Vagina (tissue), 2 donors: ENCODE results near the gene EYS. TPM values are rescaled to one million over a fixed set of nuclear protein-coding genes. Genes with fewer than 3 reads are reported as not detected.

Experiments
- DNase-seq, 2 donors: peaks; one replicate each; pipeline ENCODE4 v3.0.0-alpha.2; 2017; ENCODE audit errors: extremely low spot score in 2 of 2
- H3K27ac ChIP-seq: fragments of 200-600 bp; sonication (generic); one replicate; pipeline ENCODE4 v1.5.1; 2019
- H3K27me3 ChIP-seq: fragments of 200-600 bp; sonication (generic); one replicate; pipeline ENCODE4 v1.5.1; 2019
- H3K36me3 ChIP-seq, 2 donors: fragments of 200-600 bp; sonication (generic); one replicate each; pipeline ENCODE4 v1.5.1; 2017 to 2019
- H3K4me1 ChIP-seq: fragments of 200-600 bp; sonication (generic); one replicate; pipeline ENCODE4 v1.5.1; 2019
- H3K4me3 ChIP-seq, 2 donors: fragments of 200-600 bp; sonication (generic); 1 replicate in 1 of 2; 2 replicates in 1 of 2; pipeline ENCODE4 v1.5.1; 2016 to 2019
- H3K9me3 ChIP-seq: fragments of 200-600 bp; sonication (generic); one replicate; pipeline ENCODE4 v1.5.1; 2019
- POLR2A ChIP-seq, 2 donors: fragments of 450-650 bp; IDR thresholded peaks; one replicate each; pipeline ENCODE4 v1.6.1; 2017; ENCODE audit warnings: antibody characterized with exemption in 2 of 2, mild to moderate bottlenecking in 2 of 2, moderate library complexity in 2 of 2
- POLR2AphosphoS5 ChIP-seq, 2 donors: sonication (generic); formaldehyde crosslinking; IDR thresholded peaks; one replicate each; pipeline ENCODE4 v1.9.0; 2017; ENCODE audit warnings: antibody characterized with exemption in 2 of 2, mild to moderate bottlenecking in 2 of 2, low read depth in 1 of 2; ENCODE audit not compliant: insufficient read depth in 1 of 2
- intact Hi-C: fragments of 100-400 bp; cut with DNase I; formaldehyde crosslinking; loops from one replicate; pipeline ENCODE4 v1.15.1; 2023
- total RNA-seq: library from RNA; depleted of rRNA; stranded (reverse); fragments of >200 nt; gene quantifications from one replicate; pipeline ENCODE4 v1.2.3, GENCODE V29; 2016
- TF ChIP-seq, protein P1 (sequence below), 3 experiments: fragments of 450-650 bp in 2 of 3; fragments of 200-600 bp in 1 of 3; sonication (generic) in 1 of 3; IDR thresholded peaks; one replicate each; pipeline ENCODE4 v1.5.1; 2017 to 2019; ENCODE audit warnings: antibody characterized with exemption in 3 of 3, mild to moderate bottlenecking in 2 of 3, moderate library complexity in 2 of 3

EYS gene
- total RNA-seq, 1 donor from 2014 or later, result not detected

DNA sequence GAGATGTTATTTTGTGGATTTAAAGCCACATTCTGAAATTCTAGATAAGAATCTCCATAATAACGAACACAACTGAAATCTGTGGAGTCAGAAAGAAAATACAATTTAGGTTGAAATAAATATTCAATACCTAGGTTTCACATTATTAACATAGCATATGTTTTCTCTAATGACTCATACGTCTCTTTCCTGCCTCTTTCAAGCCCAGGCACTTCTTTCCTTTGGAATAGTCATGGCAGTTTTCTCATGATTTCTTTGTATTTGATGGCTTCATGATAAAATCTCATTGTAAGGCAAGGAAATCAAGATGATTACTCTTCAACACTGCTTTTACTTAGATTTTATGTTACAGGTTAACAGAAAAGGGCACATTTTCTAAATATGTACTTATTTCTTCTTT lies 1267.8 kb downstream of the EYS start:
- Histone ChIP-seq H3K36me3 (no peaks in the 10 kb centered on the region), H3K4me1 (no peaks in the 10 kb centered on the region), H3K27me3 (no peaks in the 10 kb centered on the region), H3K9me3 (no peaks in the 10 kb centered on the region), H3K27ac (no peak overlapping the region), H3K4me3 (no peak overlapping the region)
- intact Hi-C loops, result no loop called here
- TF ChIP-seq, protein P1, sequence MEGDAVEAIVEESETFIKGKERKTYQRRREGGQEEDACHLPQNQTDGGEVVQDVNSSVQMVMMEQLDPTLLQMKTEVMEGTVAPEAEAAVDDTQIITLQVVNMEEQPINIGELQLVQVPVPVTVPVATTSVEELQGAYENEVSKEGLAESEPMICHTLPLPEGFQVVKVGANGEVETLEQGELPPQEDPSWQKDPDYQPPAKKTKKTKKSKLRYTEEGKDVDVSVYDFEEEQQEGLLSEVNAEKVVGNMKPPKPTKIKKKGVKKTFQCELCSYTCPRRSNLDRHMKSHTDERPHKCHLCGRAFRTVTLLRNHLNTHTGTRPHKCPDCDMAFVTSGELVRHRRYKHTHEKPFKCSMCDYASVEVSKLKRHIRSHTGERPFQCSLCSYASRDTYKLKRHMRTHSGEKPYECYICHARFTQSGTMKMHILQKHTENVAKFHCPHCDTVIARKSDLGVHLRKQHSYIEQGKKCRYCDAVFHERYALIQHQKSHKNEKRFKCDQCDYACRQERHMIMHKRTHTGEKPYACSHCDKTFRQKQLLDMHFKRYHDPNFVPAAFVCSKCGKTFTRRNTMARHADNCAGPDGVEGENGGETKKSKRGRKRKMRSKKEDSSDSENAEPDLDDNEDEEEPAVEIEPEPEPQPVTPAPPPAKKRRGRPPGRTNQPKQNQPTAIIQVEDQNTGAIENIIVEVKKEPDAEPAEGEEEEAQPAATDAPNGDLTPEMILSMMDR (IDR thresholded peaks at IDR 0.05), result no peak
- TF ChIP-seq POLR2AphosphoS5 (IDR thresholded peaks at IDR 0.05; ENCODE audit: insufficient read depth in 1 of 2, low read depth in 1 of 2) (no peak), POLR2A (IDR thresholded peaks at IDR 0.05) (no peak)
- DNase-seq, result no peak

DNA sequence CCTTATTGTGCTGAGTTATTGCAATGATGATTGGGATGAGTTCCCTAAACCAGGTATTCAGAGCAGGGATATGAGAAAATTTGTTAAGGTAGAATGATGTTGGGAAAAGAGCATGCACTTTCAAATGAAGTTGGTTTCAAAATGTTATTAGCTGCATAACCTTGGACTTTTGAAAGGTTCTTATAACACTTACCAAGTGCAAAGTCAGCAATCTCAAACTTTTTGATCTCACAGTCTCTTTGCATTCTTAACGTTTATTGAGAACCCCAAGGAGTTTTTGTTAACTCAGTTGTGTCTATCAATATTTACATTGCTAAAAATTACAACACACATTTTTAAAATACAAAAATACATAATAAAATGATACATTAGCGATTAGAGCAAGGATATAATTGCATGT lies 1269.0 kb downstream of the EYS start:
- DNase-seq, result no peak
- Histone ChIP-seq H3K36me3 (no peaks in the 10 kb centered on the region), H3K4me1 (no peaks in the 10 kb centered on the region), H3K27ac (no peak overlapping the region), H3K9me3 (no peaks in the 10 kb centered on the region), H3K27me3 (no peaks in the 10 kb centered on the region), H3K4me3 (no peak overlapping the region)
- TF ChIP-seq POLR2AphosphoS5 (IDR thresholded peaks at IDR 0.05; ENCODE audit: insufficient read depth in 1 of 2, low read depth in 1 of 2) (no peak), POLR2A (IDR thresholded peaks at IDR 0.05) (no peak)
- intact Hi-C loops, result no loop called here

DNA sequence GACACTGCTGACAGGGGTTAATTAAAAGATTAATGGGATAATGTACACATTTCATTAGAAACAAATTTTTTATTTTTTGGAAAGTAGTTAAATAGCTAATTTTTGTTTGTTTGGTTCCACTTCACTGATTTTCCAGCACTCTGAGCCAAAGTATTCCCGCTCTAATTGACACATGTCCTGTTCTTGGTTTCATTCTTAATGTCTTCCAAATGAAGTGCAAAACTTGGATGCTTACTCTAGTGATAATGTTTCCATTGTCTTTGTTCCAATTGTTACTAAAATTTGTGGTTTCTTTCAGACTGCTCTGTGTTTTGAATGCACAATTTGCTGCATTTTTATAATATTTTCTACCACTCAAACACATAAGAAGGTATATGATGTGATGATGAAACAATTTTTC lies 1277.1 kb downstream of the EYS start:
- Histone ChIP-seq H3K36me3 (no peaks in the 10 kb centered on the region), H3K4me1 (no peaks in the 10 kb centered on the region), H3K4me3 (no peak overlapping the region), H3K9me3 (no peaks in the 10 kb centered on the region), H3K27me3 (no peaks in the 10 kb centered on the region), H3K27ac (no peak overlapping the region)
- intact Hi-C loops, result no loop called here
- TF ChIP-seq, protein P1 (IDR thresholded peaks at IDR 0.05), result no peak
- TF ChIP-seq POLR2AphosphoS5 (IDR thresholded peaks at IDR 0.05; ENCODE audit: insufficient read depth in 1 of 2, low read depth in 1 of 2) (no peak), POLR2A (IDR thresholded peaks at IDR 0.05) (no peak)
- DNase-seq, result no peak

DNA sequence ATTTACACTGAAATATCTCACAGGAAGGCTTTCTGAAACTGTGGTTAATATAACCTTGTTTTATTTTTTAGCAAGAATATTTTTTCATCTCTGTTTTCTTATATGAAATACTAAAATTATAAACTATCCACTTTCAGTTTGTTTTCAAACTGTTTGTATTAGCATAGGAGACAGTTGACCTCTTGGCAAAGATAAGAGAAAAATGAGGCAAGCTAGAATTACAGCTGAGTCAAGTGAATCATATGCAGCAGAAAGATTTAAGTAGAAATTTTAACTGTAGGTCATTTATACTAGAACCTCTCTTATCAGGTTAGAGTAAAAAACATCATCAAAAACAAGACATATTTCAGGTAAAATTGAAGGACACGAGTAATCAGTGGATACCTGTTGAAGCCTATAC lies 1278.8 kb downstream of the EYS start:
- intact Hi-C loops, result no loop called here

DNA sequence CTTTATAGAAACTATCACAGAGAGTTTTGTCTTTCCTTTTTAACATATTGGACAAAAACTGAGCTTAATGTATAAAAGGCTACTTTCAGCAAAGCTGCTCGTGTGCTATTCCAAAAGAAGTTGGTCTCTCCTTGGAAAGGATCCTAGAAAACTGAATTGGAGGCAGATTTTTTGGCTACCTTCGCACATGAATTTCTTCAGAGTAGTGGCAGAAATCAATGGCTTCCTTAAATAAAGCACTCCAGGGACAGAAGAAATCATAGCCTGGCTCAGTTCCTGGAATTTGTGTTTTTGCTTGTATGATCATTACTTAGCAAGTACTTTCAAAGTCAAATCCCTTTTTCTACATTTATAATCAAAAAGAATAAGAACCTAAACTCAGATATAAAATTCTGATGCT lies 1291.1 kb downstream of the EYS start:
- DNase-seq, result no peak
- Histone ChIP-seq H3K36me3 (no peaks in the 10 kb centered on the region), H3K4me3 (no peak overlapping the region), H3K9me3 (no peaks in the 10 kb centered on the region), H3K4me1 (no peaks in the 10 kb centered on the region), H3K27ac (no peak overlapping the region), H3K27me3 (no peaks in the 10 kb centered on the region)
- intact Hi-C loops, result no loop called here
- TF ChIP-seq POLR2AphosphoS5 (IDR thresholded peaks at IDR 0.05; ENCODE audit: insufficient read depth in 1 of 2, low read depth in 1 of 2) (no peak), POLR2A (IDR thresholded peaks at IDR 0.05) (no peak)
- TF ChIP-seq, protein P1 (IDR thresholded peaks at IDR 0.05), result no peak

More for the DNA sequence above, 1278.8 kb downstream of the EYS start:
- no peaks in the 10 kb centered on the region for H3K9me3 ChIP-seq
- DNase-seq, result no peak
- no peaks in the 10 kb centered on the region for H3K36me3 ChIP-seq
- H3K27me3 ChIP-seq, result no peaks in the 10 kb centered on the region
- no peaks in the 10 kb centered on the region for H3K4me1 ChIP-seq
- TF ChIP-seq POLR2AphosphoS5 (IDR thresholded peaks at IDR 0.05; ENCODE audit: insufficient read depth in 1 of 2, low read depth in 1 of 2) (no peak), POLR2A (IDR thresholded peaks at IDR 0.05) (no peak)
- TF ChIP-seq, protein P1 (IDR thresholded peaks at IDR 0.05), result no peak
- H3K27ac ChIP-seq, result no peak overlapping the region
- no peak overlapping the region for H3K4me3 ChIP-seq
